Endothelial cell of umbilical vein (primary cell): ENCODE results near the gene SNCAIP. TPM values are rescaled to one million over a fixed set of nuclear protein-coding genes. Genes with fewer than 3 reads are reported as not detected.
A peak's percentile ranks its signal among the peaks of the same experiment; 100 is the strongest.

Experiments
- BruUV-seq: library from RNA; stranded (reverse); fragments of 400-500 nt; replicated peaks from 2 replicates; lab custom pipeline; 2021; lab: Mats Ljungman, UMichigan
- CTCF ChIA-PET: fragments of 300-600, 350-600 bp; sonication (Branson Sonifier 250); formaldehyde crosslinking; loops from one replicate; lab custom pipeline; 2021; ENCODE audit warnings: antibody characterized with exemption, inconsistent platforms; lab: Charles Lee
- POLR2A ChIA-PET: fragments of 300-600, 350-600 bp; sonication (Branson Sonifier 250); formaldehyde crosslinking; loops from one replicate; lab custom pipeline; 2021; ENCODE audit warnings: antibody characterized with exemption, inconsistent platforms; lab: Charles Lee
- DNase-seq: peaks from one replicate; pipeline ENCODE4 v3.0.0-alpha.2; 2011; ENCODE audit warnings: low read depth, low spot score
- FAIRE-seq: peaks from 2 replicates; lab custom pipeline; 2011; peaks lifted over from hg19 to GRCh38; lab: Jason Lieb, UNC
- H2AFZ ChIP-seq: 2 replicates; pipeline ENCODE4 v1.6.0; 2012; ENCODE audit warnings: low read depth, low read length, control low read depth, inconsistent platforms
- H3K27ac ChIP-seq: 2 replicates; pipeline ENCODE4 v1.5.1; 2011; ENCODE audit warnings: low read depth, mild to moderate bottlenecking, control low read depth, low read length, moderate library complexity; ENCODE audit not compliant: insufficient read depth
- H3K27me3 ChIP-seq, 2 experiments: 2 replicates each; pipeline versions ENCODE4 v1.6.0 to v1.6.1; 2011; ENCODE audit warnings: low read length in 2 of 2, mixed read lengths in 1 of 2; ENCODE audit not compliant: control insufficient read depth in 2 of 2, insufficient read depth in 2 of 2
- H3K36me3 ChIP-seq, 2 experiments: 2 replicates in 1 of 2; 3 replicates in 1 of 2; pipeline ENCODE4 v1.5.1; 2011; ENCODE audit warnings: low read length in 2 of 2, mild to moderate bottlenecking in 1 of 2, moderate library complexity in 1 of 2; ENCODE audit not compliant: control insufficient read depth in 2 of 2, insufficient read depth in 2 of 2; ENCODE audit errors: extremely low read depth in 1 of 2
- H3K4me1 ChIP-seq: 3 replicates; pipeline ENCODE4 v1.5.1; 2011; ENCODE audit warnings: mild to moderate bottlenecking, low read length; ENCODE audit not compliant: control insufficient read depth, insufficient read depth; ENCODE audit errors: extremely low read depth
- H3K4me2 ChIP-seq: 2 replicates; pipeline ENCODE4 v1.6.1; 2011; ENCODE audit warnings: low read length, control low read depth, mixed read lengths; ENCODE audit not compliant: insufficient read depth
- H3K4me3 ChIP-seq, 3 experiments: fragments of 200-600 bp in 1 of 3; sonication (generic), shearing (Covaris generic) in 1 of 3; replicated peaks in 1 of 3; 2 replicates each; pipeline ENCODE4 v1.5.1; 2011 to 2016; ENCODE audit warnings: control low read depth in 3 of 3, low read length in 3 of 3, mild to moderate bottlenecking in 2 of 3, inconsistent platforms in 1 of 3, low read depth in 1 of 3, moderate library complexity in 1 of 3; ENCODE audit not compliant: insufficient read depth in 1 of 3
- H3K79me2 ChIP-seq: 2 replicates; pipeline ENCODE4 v1.6.0; 2012; ENCODE audit warnings: low read length, inconsistent platforms; ENCODE audit not compliant: control insufficient read depth, insufficient read depth
- H3K9ac ChIP-seq: replicated peaks from 2 replicates; pipeline ENCODE3; 2011; ENCODE audit warnings: low read length, control low read depth; ENCODE audit not compliant: insufficient read depth; ENCODE audit errors: extremely low read depth
- H3K9me1 ChIP-seq: replicated peaks from 3 replicates; pipeline ENCODE4 v1.6.0; 2011; ENCODE audit warnings: mild to moderate bottlenecking, low read length; ENCODE audit not compliant: control insufficient read depth, insufficient read depth; ENCODE audit errors: extremely low read depth
- H3K9me3 ChIP-seq: replicated peaks from 2 replicates; pipeline ENCODE4 v1.5.1; 2012; ENCODE audit warnings: low read length, inconsistent platforms; ENCODE audit not compliant: control insufficient read depth, insufficient read depth
- H4K20me1 ChIP-seq: replicated peaks from 2 replicates; pipeline ENCODE3; 2011; ENCODE audit warnings: mild to moderate bottlenecking, low read length; ENCODE audit not compliant: control insufficient read depth, insufficient read depth; ENCODE audit errors: extremely low read depth
- EZH2 ChIP-seq: IDR thresholded peaks from 2 replicates; pipeline ENCODE4 v1.6.1; 2012; ENCODE audit warnings: borderline replicate concordance, low read depth, mild to moderate bottlenecking, moderate library complexity, low read length, inconsistent platforms; ENCODE audit not compliant: severe bottlenecking
- FOS ChIP-seq: IDR thresholded peaks from 2 replicates; pipeline ENCODE4 v1.6.1; 2011; ENCODE audit warnings: mild to moderate bottlenecking, low read length, moderate library complexity, borderline replicate concordance; ENCODE audit not compliant: insufficient read depth
- GATA2 ChIP-seq: IDR thresholded peaks from 2 replicates; pipeline ENCODE4 v1.7.0; 2011; ENCODE audit warnings: low read depth, mild to moderate bottlenecking, moderate library complexity, mixed read lengths, low read length; ENCODE audit not compliant: insufficient read length, insufficient read depth
- JUN ChIP-seq: IDR thresholded peaks from 2 replicates; pipeline ENCODE4 v1.6.1; 2011; ENCODE audit warnings: borderline replicate concordance, low read depth; ENCODE audit not compliant: insufficient read length, insufficient read depth
- MYC ChIP-seq: IDR thresholded peaks from one replicate; pipeline ENCODE4 v1.6.1; 2011; ENCODE audit warnings: mild to moderate bottlenecking, low read depth, low read length
- POLR2A ChIP-seq: IDR thresholded peaks from 2 replicates; pipeline ENCODE4 v1.6.1; 2012; ENCODE audit warnings: low read depth, mild to moderate bottlenecking, control low read depth, low read length
- POLR2AphosphoS5 ChIP-seq: IDR thresholded peaks from 2 replicates; pipeline ENCODE4 v1.6.1; 2012; ENCODE audit warnings: low read depth, mild to moderate bottlenecking, control low read depth, low read length, moderate library complexity; ENCODE audit not compliant: insufficient read depth
- dilution Hi-C: fragments of 300-500 bp; cut with MboI; formaldehyde crosslinking; loops from one replicate; pipeline ENCODE4 v1.15.0; 2019; ENCODE audit warnings: low sequenced_read_pairs; ENCODE audit not compliant: extremely low pct_ligation_motif_present
- intact Hi-C: fragments of 100-400 bp; cut with micrococcal nuclease; formaldehyde crosslinking; loops from one replicate; pipeline ENCODE4 v1.10.0; 2022
- polyA plus RNA-seq, 4 experiments: library from polyadenylated mRNA; depleted of rRNA in 3 of 4; stranded (reverse) in 3 of 4; unstranded in 1 of 4; fragments of >200 nt; gene quantifications; 2 replicates each; pipeline versions ENCODE4 v1.2.1 to v1.2.3, GENCODE V29; 2011 to 2012; ENCODE audit warnings: missing spikeins in 1 of 4
- total RNA-seq: library from RNA; stranded (reverse); gene quantifications from 2 replicates; pipeline ENCODE4 v1.2.3, GENCODE V29; 2021
- TF ChIP-seq, protein P1 (sequence below): IDR thresholded peaks from 2 replicates; pipeline ENCODE4 v1.6.1; 2011; ENCODE audit not compliant: insufficient read depth, insufficient read length
- TF ChIP-seq, protein P2 (sequence below), 2 donors: IDR thresholded peaks; 1 replicate in 1 of 2; 2 replicates in 1 of 2; pipeline ENCODE4 v1.5.1; 2011; ENCODE audit warnings: low read length in 2 of 2, mild to moderate bottlenecking in 2 of 2, moderate library complexity in 2 of 2, control low read depth in 1 of 2, inconsistent platforms in 1 of 2, low read depth in 1 of 2; ENCODE audit not compliant: insufficient read depth in 1 of 2; ENCODE audit errors: extremely low read depth in 1 of 2

The SNCAIP gene
- total and polyA plus RNA-seq, 2 donors (not counting 3 experiments of a cell fraction or from before 2014, with no cell fraction given): 13.1 to 42.0 TPM

DNA sequence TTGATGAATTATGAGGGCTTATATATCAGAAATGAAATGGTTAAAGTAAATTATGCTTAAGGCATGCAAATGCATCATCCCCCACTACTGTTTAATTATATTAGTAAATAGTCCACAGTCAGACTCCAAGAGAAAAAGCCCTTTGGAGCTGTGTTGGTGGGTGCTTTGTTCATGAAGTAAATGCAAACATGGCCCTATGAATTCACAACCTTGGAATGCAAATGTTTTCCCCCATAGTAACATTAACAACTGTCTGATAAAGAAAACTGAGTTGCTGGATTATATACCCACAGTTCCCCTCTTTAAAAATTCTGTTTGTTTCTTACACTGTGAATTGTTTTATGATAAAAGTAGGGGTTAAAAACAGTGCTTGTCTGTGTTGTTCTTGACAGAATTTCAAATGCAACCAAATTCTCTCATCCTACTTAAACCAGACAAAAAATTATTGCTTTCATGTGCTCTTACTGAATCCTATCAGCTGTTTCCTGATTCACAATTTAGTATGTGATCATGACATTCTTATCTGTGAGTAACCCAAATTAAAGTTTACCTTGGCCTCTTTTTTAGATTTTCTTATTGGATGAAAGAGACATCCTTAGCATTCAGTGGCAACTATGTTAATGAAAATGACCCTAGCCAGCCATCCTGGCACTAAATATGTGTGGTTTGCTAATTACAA lies 48.5 kb upstream of the SNCAIP start:
- no peak overlapping the region for H3K4me2 ChIP-seq

More for the DNA sequence above, 48.5 kb upstream of the SNCAIP start:
- BruUV-seq: no TSS peak
- Histone ChIP-seq H3K9me3 (no peaks in the 10 kb centered on the region), H3K9ac (no peak overlapping the region), H3K4me1 (no peaks in the 10 kb centered on the region), H3K4me3 (no peak overlapping the region), H3K27me3 (no peaks in the 10 kb centered on the region), H2AFZ (no peak overlapping the region), H3K36me3 (no peaks in the 10 kb centered on the region), H3K79me2 (no peaks in the 10 kb centered on the region), H4K20me1 (no peaks in the 10 kb centered on the region), H3K27ac (no peak overlapping the region), H3K9me1 (no peaks in the 10 kb centered on the region)
- DNase-seq: peak; percentile 5
- peak; percentile 4 for FAIRE-seq
- dilution Hi-C loops (no loop called here), intact Hi-C loops (no loop called here)
- TF ChIP-seq, protein P1, sequence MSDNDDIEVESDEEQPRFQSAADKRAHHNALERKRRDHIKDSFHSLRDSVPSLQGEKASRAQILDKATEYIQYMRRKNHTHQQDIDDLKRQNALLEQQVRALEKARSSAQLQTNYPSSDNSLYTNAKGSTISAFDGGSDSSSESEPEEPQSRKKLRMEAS: no peak
- TF ChIP-seq POLR2A (no peak), JUN (no peak), POLR2AphosphoS5 (no peak), EZH2 (no peak), FOS (no peak), GATA2 (no peak), MYC (no peak)
- TF ChIP-seq, protein P2, sequence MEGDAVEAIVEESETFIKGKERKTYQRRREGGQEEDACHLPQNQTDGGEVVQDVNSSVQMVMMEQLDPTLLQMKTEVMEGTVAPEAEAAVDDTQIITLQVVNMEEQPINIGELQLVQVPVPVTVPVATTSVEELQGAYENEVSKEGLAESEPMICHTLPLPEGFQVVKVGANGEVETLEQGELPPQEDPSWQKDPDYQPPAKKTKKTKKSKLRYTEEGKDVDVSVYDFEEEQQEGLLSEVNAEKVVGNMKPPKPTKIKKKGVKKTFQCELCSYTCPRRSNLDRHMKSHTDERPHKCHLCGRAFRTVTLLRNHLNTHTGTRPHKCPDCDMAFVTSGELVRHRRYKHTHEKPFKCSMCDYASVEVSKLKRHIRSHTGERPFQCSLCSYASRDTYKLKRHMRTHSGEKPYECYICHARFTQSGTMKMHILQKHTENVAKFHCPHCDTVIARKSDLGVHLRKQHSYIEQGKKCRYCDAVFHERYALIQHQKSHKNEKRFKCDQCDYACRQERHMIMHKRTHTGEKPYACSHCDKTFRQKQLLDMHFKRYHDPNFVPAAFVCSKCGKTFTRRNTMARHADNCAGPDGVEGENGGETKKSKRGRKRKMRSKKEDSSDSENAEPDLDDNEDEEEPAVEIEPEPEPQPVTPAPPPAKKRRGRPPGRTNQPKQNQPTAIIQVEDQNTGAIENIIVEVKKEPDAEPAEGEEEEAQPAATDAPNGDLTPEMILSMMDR (IDR thresholded peaks at IDR 0.05; ENCODE audit: extremely low read depth in 1 of 2, insufficient read depth in 1 of 2, low read depth in 1 of 2, low read length in 2 of 2): no peak
- ChIA-PET CTCF (interaction anchor here (1.0 kb wide), 1 partner anchor 15 kb away, joined by 3 read pairs; no protein-coding TSS in a partner anchor), POLR2A (no interaction called here)
